ENCODE results near the gene SRRM2. TPM values are rescaled to one million over a fixed set of nuclear protein-coding genes. Genes with fewer than 3 reads are reported as not detected.

Gene SRRM2
- total RNA-seq, 1 donor from 2014 or later: 963 TPM

- ChIA-PET CTCF (interaction anchor here (0.7 kb wide), 1 partner anchor 51 kb away, joined by 3 read pairs; no protein-coding TSS in a partner anchor), POLR2A (no interaction called here)
- no peak for ATAC-seq (ENCODE audit: low read depth)
- intact Hi-C loops (cut with micrococcal nuclease): no loop called here
- H3K27ac Mint-ChIP-seq: no peak overlapping the region
- H3K27me3 Mint-ChIP-seq: peaks cover 11% of the 10 kb centered on the region
- no peaks in the 10 kb centered on the region for H3K9me3 Mint-ChIP-seq
- no peak for TF ChIP-seq CTCF (IDR thresholded peaks at IDR 0.05)
- no peaks in the 10 kb centered on the region for H3K36me3 Mint-ChIP-seq (ENCODE audit: low read depth)
- H3K4me3 Mint-ChIP-seq: no peak overlapping the region
- no peak for DNase-seq
- H3K4me1 Mint-ChIP-seq: peaks cover 5% of the 10 kb centered on the region
Measured at GRCh38 chr16:2724088-2724676, 28.3 kb upstream of the SRRM2 start.

GRCh38 chr16:2724816-2725348, 27.6 kb upstream of the SRRM2 start:
- no peak overlapping the region for H3K4me3 Mint-ChIP-seq
- peaks cover 5% of the 10 kb centered on the region for H3K4me1 Mint-ChIP-seq
- intact Hi-C loops (cut with micrococcal nuclease): no loop called here
- no peak for DNase-seq
- H3K36me3 Mint-ChIP-seq (ENCODE audit: low read depth): no peaks in the 10 kb centered on the region
- no peak for TF ChIP-seq CTCF (IDR thresholded peaks at IDR 0.05)
- H3K9me3 Mint-ChIP-seq: no peaks in the 10 kb centered on the region
- H3K27ac Mint-ChIP-seq: no peak overlapping the region
- ChIA-PET POLR2A (no interaction called here), CTCF (interaction anchor here (0.7 kb wide), 1 partner anchor 52 kb away, joined by 3 read pairs; no protein-coding TSS in a partner anchor)
- H3K27me3 Mint-ChIP-seq: peaks cover 11% of the 10 kb centered on the region
- no peak for ATAC-seq (ENCODE audit: low read depth)

GRCh38 chr16:2726923-2727322, 25.5 kb upstream of the SRRM2 start:
- no peak for TF ChIP-seq CTCF (IDR thresholded peaks at IDR 0.05)
- Mint-ChIP-seq H3K9me3 (no peaks in the 10 kb centered on the region), H3K36me3 (ENCODE audit: low read depth) (no peaks in the 10 kb centered on the region), H3K27ac (no peak overlapping the region), H3K4me3 (no peak overlapping the region), H3K27me3 (peaks cover 11% of the 10 kb centered on the region), H3K4me1 (no peaks in the 10 kb centered on the region)
- intact Hi-C loops (cut with micrococcal nuclease): no loop called here
- ChIA-PET CTCF (no interaction called here), POLR2A (no interaction called here)
- DNase-seq: no peak
- no peak for ATAC-seq (ENCODE audit: low read depth)

- Mint-ChIP-seq H3K27me3 (peaks cover 13% of the 10 kb centered on the region), H3K27ac (no peak overlapping the region), H3K36me3 (ENCODE audit: low read depth) (no peaks in the 10 kb centered on the region), H3K4me1 (no peaks in the 10 kb centered on the region), H3K9me3 (no peaks in the 10 kb centered on the region), H3K4me3 (no peak overlapping the region)
- TF ChIP-seq CTCF (IDR thresholded peaks at IDR 0.05): no peak
- ChIA-PET POLR2A (interaction anchor here (0.6 to 0.7 kb wide), 2 partner anchors 11 to 134 kb away, joined by 3 read pairs; no protein-coding TSS in a partner anchor), CTCF (no interaction called here)
- intact Hi-C loops (cut with micrococcal nuclease): no loop called here
- ATAC-seq (ENCODE audit: low read depth): no peak
- DNase-seq: no peak
Measured at GRCh38 chr16:2728034-2728433, 24.4 kb upstream of the SRRM2 start.

- intact Hi-C loops (cut with micrococcal nuclease): no loop called here
- H3K4me1 Mint-ChIP-seq: no peaks in the 10 kb centered on the region
- H3K9me3 Mint-ChIP-seq: no peaks in the 10 kb centered on the region
- CTCF ChIA-PET: no interaction called here
- no peak overlapping the region for H3K27ac Mint-ChIP-seq
- H3K36me3 Mint-ChIP-seq (ENCODE audit: low read depth): no peaks in the 10 kb centered on the region
- H3K27me3 Mint-ChIP-seq: peaks cover 7% of the 10 kb centered on the region
- ATAC-seq (ENCODE audit: low read depth): no peak
- no peak overlapping the region for H3K4me3 Mint-ChIP-seq
- no peak for DNase-seq
- no peak for TF ChIP-seq CTCF (IDR thresholded peaks at IDR 0.05)
- POLR2A ChIA-PET: no interaction called here
Measured at GRCh38 chr16:2734844-2735515, 17.5 kb upstream of the SRRM2 start.
